ENCODE results near the gene SRSF9.
A peak's percentile ranks its signal among the peaks of the same experiment; 100 is the strongest.
"Not testable (repeated sequence)": the region's sequence is repeated elsewhere in the genome, so short reads cannot be mapped to it uniquely, and the experiment has no call there.

Gene SRSF9, protein sequence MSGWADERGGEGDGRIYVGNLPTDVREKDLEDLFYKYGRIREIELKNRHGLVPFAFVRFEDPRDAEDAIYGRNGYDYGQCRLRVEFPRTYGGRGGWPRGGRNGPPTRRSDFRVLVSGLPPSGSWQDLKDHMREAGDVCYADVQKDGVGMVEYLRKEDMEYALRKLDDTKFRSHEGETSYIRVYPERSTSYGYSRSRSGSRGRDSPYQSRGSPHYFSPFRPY

DNA sequence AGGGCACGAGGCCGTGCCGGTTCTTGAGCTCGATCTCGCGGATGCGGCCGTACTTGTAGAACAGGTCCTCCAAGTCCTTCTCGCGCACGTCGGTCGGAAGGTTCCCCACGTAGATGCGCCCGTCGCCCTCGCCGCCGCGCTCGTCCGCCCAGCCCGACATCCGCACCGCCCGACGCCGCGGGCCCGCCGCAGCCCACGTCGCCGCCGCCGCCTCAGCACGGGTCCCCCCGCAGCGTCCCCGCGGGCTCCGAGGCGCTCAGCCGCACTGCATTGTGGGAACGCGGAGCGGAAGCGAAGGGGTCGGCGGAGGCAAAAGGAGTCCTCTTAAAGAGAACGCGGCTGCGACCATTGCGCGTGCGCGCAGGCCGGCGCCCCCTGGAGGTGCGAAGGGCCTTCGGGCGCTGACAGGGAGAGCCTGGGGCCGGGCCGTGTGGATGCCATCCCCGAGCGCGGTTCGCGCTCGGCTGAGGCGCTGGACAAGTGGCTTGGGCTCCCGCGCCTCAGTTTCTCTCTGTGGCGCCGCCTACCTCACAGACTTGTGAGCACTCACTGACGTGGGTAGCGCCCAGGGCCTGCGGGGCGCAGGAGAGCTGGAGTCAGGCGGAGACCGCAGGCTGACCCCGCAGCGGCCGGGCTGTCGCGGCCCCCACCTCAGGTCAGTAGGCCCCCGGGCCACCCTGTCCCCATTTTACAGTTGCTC is at the start of gene SRSF9:
Gene SRSF9 (minus strand): TSS at position 299 of the 700 bp plus-strand sequence. CDS start 139 bp downstream, at position 160.
- TF ChIP-seq, protein P1, sequence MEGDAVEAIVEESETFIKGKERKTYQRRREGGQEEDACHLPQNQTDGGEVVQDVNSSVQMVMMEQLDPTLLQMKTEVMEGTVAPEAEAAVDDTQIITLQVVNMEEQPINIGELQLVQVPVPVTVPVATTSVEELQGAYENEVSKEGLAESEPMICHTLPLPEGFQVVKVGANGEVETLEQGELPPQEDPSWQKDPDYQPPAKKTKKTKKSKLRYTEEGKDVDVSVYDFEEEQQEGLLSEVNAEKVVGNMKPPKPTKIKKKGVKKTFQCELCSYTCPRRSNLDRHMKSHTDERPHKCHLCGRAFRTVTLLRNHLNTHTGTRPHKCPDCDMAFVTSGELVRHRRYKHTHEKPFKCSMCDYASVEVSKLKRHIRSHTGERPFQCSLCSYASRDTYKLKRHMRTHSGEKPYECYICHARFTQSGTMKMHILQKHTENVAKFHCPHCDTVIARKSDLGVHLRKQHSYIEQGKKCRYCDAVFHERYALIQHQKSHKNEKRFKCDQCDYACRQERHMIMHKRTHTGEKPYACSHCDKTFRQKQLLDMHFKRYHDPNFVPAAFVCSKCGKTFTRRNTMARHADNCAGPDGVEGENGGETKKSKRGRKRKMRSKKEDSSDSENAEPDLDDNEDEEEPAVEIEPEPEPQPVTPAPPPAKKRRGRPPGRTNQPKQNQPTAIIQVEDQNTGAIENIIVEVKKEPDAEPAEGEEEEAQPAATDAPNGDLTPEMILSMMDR (IDR thresholded peaks at IDR 0.05), result peak; percentile 89
- H3K27ac ChIP-seq, result peak within 1 kb of the TSS; percentile 92
- H3K27me3 ChIP-seq, result no peaks in the 10 kb centered on the region
- peaks cover 25% of the 10 kb centered on the region for H3K36me3 ChIP-seq
- peaks cover 31 to 36% of the 10 kb centered on the region in 2 experiments for H3K4me1 ChIP-seq (ENCODE audit: control insufficient read depth in 1 of 2, insufficient read depth in 1 of 2, low read depth in 1 of 2, low read length in 1 of 2)
- H3K4me3 ChIP-seq (ENCODE audit: low read depth in 1 of 2, low read length in 1 of 2), result peak within 1 kb of the TSS; percentile 79 to 82
- H3K9me3 ChIP-seq, result no peaks in the 10 kb centered on the region

DNA sequence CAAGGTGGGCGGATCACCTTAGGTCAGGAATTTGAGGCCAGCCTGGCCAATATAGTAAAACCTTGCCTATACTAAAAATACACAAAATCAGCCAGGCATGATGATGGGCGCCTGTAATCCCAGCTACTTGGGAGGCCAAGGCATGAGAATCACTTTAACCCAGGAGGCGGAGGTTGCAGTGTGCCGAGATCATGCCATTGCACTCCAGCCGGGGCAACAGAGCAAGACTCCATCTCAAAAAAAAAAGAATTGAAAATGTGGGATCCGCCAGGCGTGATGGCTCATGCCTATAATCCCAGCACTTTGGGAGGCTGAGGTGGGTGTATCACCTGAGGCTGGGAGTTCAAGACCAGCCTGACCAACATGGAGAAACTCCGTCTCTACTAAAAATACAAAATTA is 49.8 kb upstream of the SRSF9 start:
- peaks cover 21% of the 10 kb centered on the region for H3K36me3 ChIP-seq
- H3K27me3 ChIP-seq; H3K9me3 ChIP-seq; H3K4me3 ChIP-seq (ENCODE audit: low read depth in 1 of 2, low read length in 1 of 2); H3K4me1 ChIP-seq (ENCODE audit: control insufficient read depth in 1 of 2, insufficient read depth in 1 of 2, low read depth in 1 of 2, low read length in 1 of 2); H3K27ac ChIP-seq: not testable (repeated sequence)

DNA sequence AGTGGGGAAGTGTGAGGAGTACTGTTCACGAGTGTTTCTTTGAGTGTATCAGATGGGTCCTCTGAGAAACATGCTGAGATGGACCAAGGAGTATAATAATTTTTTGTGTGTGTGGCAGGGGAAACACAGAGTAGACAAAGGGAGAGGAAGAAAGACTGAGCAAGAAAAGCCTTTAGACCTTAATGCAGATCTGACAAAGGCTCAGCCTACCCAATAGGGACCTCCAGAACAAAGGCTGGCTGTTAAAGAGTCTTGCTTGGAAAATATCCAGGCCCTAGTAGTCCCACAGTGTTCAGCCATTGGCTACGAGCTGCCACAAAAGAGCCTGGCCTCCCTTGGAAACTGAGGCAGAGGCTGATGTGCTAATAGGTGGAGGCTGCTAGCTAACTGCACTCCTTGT is 45.9 kb upstream of the SRSF9 start:
- TF ChIP-seq, protein P1 (IDR thresholded peaks at IDR 0.05), result no peak
- H3K4me3 ChIP-seq (ENCODE audit: low read depth in 1 of 2, low read length in 1 of 2), result no peak overlapping the region
- no peaks in the 10 kb centered on the region for H3K27me3 ChIP-seq
- H3K4me1 ChIP-seq (ENCODE audit: control insufficient read depth in 1 of 2, insufficient read depth in 1 of 2, low read depth in 1 of 2, low read length in 1 of 2), result no peaks in the 10 kb centered on the region
- H3K27ac ChIP-seq, result no peak overlapping the region
- H3K36me3 ChIP-seq, result peaks cover 29% of the 10 kb centered on the region
- no peaks in the 10 kb centered on the region for H3K9me3 ChIP-seq

DNA sequence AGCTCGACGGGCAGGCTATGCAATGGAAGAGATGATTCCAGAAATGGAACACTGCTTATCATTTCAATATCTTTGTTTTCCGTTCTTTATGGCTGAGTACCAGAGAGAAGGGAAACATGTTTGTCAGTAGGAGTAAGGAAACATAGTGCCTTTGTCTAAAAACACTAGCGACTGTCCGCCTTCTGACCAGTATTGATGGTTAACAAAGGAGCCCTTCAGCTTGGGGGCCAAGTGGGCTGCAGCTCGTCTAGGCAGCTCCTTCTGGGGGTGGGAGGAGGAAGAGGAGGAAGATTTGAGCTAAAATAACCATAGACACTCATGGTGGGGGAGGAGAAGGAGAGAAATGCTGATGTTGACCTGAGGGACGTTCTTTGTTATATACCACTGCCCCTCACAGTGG is 44.5 kb upstream of the SRSF9 start:
- TF ChIP-seq, protein P1 (IDR thresholded peaks at IDR 0.05), result no peak
- Histone ChIP-seq H3K36me3 (peaks cover 32% of the 10 kb centered on the region), H3K4me1 (ENCODE audit: control insufficient read depth in 1 of 2, insufficient read depth in 1 of 2, low read depth in 1 of 2, low read length in 1 of 2) (no peaks in the 10 kb centered on the region)

DNA sequence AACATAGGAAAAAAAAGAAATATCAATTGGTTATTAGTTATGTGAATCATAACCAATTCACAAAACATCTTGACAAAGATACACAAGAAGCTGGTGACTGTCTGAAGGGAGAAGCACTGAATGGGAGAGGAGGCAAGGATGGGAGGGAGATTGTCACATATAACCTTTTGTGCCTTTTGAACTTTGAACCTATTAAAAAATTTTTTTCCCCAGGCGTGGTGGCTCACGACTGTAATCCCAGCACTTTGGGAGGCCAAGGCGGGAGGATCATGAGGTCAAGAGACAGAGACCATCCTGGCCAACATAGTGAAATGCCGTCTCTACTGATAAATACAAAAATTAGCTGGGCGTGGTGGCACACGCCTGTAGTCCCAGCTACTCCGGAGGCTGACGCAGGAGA is 39.0 kb upstream of the SRSF9 start:
- no peaks in the 10 kb centered on the region for H3K27me3 ChIP-seq
- H3K4me1 ChIP-seq (ENCODE audit: control insufficient read depth in 1 of 2, insufficient read depth in 1 of 2, low read depth in 1 of 2, low read length in 1 of 2), result no peaks in the 10 kb centered on the region
- H3K27ac ChIP-seq, result no peak overlapping the region
- no peak overlapping the region for H3K4me3 ChIP-seq (ENCODE audit: low read depth in 1 of 2, low read length in 1 of 2)
- peaks cover 27% of the 10 kb centered on the region for H3K36me3 ChIP-seq
- H3K9me3 ChIP-seq, result no peaks in the 10 kb centered on the region
- TF ChIP-seq, protein P1 (IDR thresholded peaks at IDR 0.05), result no peak

More for the DNA sequence above, 44.5 kb upstream of the SRSF9 start:
- Histone ChIP-seq H3K4me3 (ENCODE audit: low read depth in 1 of 2, low read length in 1 of 2) (no peak overlapping the region), H3K9me3 (no peaks in the 10 kb centered on the region), H3K27ac (no peak overlapping the region), H3K27me3 (no peaks in the 10 kb centered on the region)

DNA sequence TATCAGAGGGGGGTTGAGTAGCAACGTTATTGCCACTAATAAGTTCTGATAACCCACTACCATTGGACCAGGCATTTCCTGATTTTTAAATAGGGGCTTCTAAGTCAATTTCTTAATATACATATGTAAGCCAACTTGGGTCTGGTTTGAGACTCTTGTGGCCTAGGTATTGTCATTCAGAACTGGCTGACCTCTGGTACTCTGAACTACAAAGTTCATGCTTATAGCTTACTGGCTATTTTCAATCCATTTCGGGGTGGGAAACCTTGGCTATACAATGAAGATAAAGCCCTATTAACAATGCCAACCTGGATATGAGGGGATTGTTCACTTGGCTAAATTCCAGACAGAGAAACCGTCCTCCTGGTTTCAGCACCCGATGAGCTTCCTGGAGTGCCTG is 35.0 kb upstream of the SRSF9 start:
- Histone ChIP-seq H3K27ac (no peak overlapping the region), H3K9me3 (no peaks in the 10 kb centered on the region), H3K4me1 (ENCODE audit: control insufficient read depth in 1 of 2, insufficient read depth in 1 of 2, low read depth in 1 of 2, low read length in 1 of 2) (no peaks in the 10 kb centered on the region), H3K36me3 (peaks cover 36% of the 10 kb centered on the region), H3K27me3 (no peaks in the 10 kb centered on the region), H3K4me3 (ENCODE audit: low read depth in 1 of 2, low read length in 1 of 2) (no peak overlapping the region)
- TF ChIP-seq, protein P1 (IDR thresholded peaks at IDR 0.05), result no peak
